KOPT-K1 (cell line): ENCODE data around the gene TCHH.
"Not testable (repeated sequence)": the region's sequence is repeated elsewhere in the genome, so short reads cannot be mapped to it uniquely, and the experiment has no call there.

Experiments
- H3K27ac ChIP-seq: fragments of 200-600 bp; sonication (generic); 2 replicates; pipeline ENCODE4 v1.5.1; 2016; ENCODE audit warnings: antibody characterized with exemption, mild to moderate bottlenecking, low read depth, low read length; ENCODE audit not compliant: poor library complexity, severe bottlenecking
- H3K36me3 ChIP-seq: fragments of 200-600 bp; sonication (generic); 2 replicates; pipeline ENCODE4 v1.5.1; 2017; ENCODE audit warnings: antibody characterized with exemption, mild to moderate bottlenecking, low read length, moderate library complexity; ENCODE audit not compliant: insufficient read depth
- H3K9me3 ChIP-seq: fragments of 200-600 bp; sonication (generic); 2 replicates; pipeline ENCODE4 v1.5.1; 2017; ENCODE audit warnings: antibody characterized with exemption, low read length, mild to moderate bottlenecking; ENCODE audit not compliant: insufficient read depth, poor library complexity, severe bottlenecking

The TCHH gene

DNA sequence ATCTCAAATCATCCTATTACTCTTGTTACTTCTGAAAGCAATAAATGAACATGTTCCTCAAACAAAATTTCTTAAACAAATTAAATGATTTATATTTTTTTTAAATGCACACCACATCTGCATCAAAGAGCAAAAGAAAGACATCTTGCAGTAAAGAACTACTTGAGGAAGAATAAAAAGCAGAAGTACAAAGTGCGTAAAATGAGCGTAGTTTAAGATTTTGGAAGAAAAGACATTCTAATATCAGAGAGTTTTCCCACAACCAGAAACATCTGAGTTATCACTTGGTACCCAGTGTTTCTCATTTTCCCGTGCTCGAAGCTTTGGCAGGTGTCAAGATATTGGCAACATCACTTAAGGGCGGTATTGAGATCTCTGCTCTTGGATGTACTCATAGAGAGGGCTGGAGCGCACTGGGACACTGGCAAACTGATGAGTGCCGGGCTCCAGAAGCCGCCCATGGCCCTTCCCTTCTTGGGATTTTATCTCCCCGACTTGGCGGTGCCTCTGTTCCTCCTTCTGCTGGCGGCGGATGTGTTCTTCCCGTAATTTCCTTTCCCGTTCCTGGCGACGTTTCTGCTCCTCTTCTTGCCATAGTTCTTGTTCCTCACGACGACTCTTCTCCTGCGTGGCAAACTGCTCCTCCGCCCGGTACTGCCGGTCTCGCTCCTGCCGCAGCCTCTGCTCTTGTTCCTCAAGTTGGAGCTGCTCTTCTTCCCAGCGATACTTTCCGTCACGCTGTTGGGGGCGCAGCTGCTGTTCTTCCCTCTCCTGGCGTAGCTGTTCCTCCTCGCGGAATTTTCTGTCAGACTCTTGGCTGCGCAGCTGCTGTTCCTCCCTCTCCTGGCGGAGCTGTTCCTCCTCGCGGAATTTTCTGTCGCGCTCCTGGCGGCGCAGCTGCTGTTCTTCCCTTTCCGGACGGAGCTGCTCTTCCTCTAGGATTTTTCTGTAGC, 7.9 kb downstream of the TCHH start:
- Histone ChIP-seq H3K36me3 (no peaks in the 10 kb centered on the region), H3K27ac (no peak overlapping the region), H3K9me3 (peaks cover 22% of the 10 kb centered on the region)

DNA sequence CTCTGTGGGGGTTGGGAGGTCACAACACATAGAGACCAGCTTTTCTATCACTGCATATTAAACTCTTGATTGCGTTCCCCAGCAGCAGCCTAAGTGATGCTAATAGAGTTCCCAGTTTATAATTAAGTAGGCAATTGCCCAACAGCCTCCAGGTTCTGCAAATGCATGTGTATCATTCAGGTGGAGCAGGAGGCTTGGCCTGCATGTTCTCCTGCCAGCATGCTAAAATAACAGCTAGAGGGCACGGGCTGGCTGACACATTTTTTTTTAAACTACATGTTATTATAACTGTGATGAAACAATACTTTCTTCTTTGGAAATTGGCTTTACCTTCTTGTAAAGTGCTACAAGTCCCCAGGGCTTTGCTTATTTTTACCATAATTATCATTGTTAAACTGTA, 10.4 kb downstream of the TCHH start:
- H3K27ac ChIP-seq = no peak overlapping the region

DNA sequence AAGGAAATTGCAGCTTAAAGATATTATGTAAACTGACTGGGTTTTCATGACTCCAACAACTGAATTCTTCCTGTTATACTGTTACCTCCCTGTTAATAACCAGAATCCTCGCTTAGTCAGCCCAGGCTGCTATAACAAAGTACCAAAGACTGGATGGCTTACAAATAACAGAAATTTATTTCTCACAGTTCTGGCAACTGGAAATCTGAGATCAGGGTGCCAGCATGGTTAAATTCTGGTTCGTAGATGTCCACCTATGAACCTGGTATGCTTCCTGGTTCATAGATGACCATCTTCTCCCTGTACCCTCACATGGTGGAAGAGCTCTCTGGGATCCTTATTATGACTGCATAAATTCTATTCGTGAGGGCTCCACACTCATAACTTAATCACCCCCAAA, 18.3 kb downstream of the TCHH start:
- H3K36me3 ChIP-seq = no peaks in the 10 kb centered on the region
- H3K27ac ChIP-seq = no peak overlapping the region

More for the DNA sequence above, 10.4 kb downstream of the TCHH start:
- H3K36me3 ChIP-seq = no peaks in the 10 kb centered on the region
- no peaks in the 10 kb centered on the region for H3K9me3 ChIP-seq

DNA sequence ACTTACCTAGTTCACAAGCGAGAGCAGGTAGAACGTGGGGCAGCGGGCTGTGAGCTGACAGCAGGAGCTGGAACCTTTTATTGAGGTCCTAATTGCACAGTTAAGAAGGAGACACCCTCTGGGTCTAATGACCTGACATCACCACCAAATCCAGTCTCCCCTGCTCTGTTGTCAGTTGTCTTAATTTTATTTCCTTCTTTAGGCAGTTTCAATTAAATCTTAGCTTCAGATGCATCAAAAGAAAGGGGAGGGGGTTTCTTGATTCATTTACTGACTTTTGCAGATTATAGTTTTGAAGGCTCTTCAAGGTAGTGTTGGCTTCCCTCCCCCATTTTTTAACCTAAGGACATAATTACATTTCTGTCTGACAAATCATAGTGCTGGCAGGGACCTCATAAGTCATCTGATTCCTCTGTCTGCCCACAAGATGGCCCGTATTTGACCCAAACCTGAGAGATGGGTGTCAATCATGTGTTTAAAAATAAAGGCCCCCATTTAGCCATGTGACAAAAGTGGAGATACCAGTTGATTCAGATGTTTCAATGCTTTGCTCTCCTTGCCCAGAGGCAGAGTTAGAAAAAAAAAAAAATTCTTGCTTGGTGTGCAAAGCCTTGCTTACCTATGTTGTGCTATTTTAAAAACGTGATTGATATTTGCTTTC, 26.1 kb downstream of the TCHH start, which contains the start of gene TCHHL1:
Gene TCHHL1, minus strand, starts transcription at position 51 of the 661 bp plus-strand sequence. CDS start 921 bp downstream, outside the sequence.
- H3K36me3 ChIP-seq = no peaks in the 10 kb centered on the region
- no peak within 1 kb of the TSS for H3K27ac ChIP-seq

More for the DNA sequence above, 18.3 kb downstream of the TCHH start:
- H3K9me3 ChIP-seq = no peaks in the 10 kb centered on the region

DNA sequence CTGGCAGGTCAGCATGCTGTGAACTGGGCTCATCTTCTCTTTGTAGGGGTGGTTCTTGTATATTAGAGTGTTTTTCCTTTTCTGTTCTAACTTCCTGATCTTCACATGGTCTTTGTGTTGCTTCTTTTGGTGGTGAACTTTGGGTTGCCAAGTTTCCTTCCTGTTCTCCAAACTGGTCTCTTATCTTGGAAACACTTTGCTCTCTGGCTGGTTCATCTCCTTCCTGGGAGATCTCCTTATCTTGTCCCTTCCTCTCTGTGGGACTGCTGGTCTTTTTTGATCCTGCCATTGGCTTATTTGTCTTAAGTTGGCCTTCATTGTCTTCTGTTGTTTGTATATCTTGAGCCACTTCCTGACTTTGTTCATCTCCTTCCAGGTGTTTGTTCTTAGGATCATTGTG, 28.5 kb downstream of the TCHH start:
- Histone ChIP-seq H3K9me3 (no peaks in the 10 kb centered on the region), H3K36me3 (no peaks in the 10 kb centered on the region), H3K27ac (no peak overlapping the region)

More for the DNA sequence above, 26.1 kb downstream of the TCHH start, which contains the start of gene TCHHL1:
- H3K9me3 ChIP-seq = no peaks in the 10 kb centered on the region

DNA sequence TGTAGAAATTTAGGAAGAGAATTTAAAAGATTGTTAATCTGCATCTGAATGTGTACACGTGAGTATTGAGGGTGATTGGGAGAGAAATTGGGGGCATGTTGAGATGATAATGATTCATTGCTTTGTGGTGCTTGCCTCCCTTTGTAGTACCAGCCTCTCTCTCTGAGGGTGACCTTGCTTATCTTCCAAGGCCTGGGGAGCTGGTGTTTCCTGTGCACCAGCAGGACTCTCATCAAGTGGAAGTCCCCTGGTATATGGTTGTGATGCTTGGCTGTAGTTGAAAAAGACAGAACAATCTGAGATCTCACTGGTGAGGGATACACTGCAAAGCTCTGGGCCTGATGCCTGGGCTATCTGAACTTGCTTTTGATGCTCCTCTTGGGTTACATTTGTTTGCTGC, 30.4 kb downstream of the TCHH start:
- no peak overlapping the region for H3K27ac ChIP-seq
- no peaks in the 10 kb centered on the region for H3K36me3 ChIP-seq
- H3K9me3 ChIP-seq = no peaks in the 10 kb centered on the region

DNA sequence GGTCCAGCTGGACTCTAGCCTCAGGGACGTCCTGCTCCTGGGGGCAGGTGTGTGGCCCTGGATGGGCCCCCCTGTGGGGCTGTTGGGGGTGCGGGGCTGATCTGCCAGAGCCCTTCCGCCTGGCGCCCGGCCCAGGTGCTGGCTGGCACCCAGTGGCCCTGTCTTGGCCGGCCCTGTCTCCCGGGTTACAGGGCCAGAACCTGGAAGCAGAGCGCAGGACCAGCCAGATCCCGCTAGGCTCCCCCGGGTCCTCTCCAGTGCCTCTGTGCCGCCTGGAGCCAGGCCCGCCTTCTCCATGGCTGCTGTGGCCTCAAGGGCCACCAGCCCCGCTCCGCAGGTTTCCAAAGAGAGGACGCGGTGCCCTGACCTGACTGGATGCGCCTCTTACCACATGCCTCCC, 34.2 kb downstream of the TCHH start:
- H3K9me3 ChIP-seq, H3K36me3 ChIP-seq, H3K27ac ChIP-seq: not testable (repeated sequence)

DNA sequence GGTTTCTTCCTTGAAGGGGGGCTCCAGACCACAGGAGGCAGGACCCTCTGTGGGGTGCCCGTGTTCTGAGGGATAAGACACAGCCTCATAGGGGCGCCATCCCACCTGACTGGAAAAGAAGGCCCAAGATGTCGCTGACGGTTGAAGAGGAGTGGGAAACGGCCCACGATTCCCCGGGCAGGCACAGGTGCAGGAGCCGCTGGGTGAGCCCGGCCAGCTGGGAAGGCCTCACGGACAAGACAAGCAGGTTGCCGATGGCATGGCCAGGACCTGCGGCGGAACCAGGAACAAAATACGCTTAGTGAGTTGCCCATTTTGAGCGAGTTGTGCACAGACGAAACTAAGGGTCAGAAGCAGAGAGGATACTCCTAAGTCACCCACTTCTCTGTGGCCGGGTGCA, 34.8 kb downstream of the TCHH start:
- not testable (repeated sequence) for H3K27ac ChIP-seq, H3K36me3 ChIP-seq, H3K9me3 ChIP-seq

DNA sequence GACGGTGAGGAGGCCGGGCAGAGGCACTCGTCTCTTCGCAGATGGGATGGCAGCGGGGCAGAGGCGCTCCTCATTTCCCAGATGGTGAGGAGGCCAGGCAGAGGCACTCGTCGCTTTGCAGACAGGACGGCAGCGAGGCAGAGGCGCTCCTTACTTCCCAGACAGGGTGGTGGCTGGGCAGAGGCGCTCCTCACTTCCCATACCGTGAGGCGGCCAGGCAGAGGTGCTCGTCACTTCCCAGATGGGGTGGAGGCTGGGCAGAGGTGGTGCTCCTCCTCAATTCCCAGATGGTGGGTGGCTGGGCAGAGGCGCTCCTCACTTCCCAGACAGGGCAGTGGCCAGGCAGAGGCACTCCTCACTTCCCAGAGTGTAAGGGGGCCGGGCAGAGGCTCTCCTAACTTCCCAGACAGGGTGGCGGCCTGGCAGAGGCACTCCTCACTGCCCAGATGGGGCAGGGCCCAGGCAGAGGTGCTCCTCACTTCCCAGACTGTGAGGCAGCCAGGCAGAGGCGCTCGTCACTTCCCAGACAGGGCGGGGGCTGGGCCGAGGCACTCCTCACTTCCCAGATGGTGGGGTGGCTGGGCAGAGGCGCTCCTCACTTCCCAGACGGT, 36.3 kb downstream of the TCHH start:
- no peaks in the 10 kb centered on the region for H3K36me3 ChIP-seq
- no peaks in the 10 kb centered on the region for H3K9me3 ChIP-seq
- H3K27ac ChIP-seq = no peak overlapping the region

DNA sequence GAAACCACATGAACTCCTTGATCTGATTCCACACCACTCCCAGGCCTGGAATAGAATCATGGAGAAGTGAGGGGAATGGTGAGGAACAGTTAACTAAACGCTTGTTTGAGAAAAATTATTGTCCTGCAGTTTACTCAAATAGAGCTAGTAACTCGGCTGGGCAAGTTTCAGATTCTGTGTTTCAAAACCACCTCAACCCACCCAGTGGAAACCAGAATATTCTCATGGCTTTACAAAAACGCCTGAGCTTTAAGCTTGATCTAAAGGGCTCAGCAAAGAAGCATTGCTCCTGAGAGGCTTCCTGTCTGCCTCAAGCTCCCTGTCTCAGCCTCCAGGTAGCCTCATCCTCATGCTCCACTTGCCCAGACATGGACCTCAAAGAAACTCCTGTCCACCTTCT, 42.9 kb downstream of the TCHH start:
- Histone ChIP-seq H3K36me3 (no peaks in the 10 kb centered on the region), H3K27ac (no peak overlapping the region), H3K9me3 (no peaks in the 10 kb centered on the region)

DNA sequence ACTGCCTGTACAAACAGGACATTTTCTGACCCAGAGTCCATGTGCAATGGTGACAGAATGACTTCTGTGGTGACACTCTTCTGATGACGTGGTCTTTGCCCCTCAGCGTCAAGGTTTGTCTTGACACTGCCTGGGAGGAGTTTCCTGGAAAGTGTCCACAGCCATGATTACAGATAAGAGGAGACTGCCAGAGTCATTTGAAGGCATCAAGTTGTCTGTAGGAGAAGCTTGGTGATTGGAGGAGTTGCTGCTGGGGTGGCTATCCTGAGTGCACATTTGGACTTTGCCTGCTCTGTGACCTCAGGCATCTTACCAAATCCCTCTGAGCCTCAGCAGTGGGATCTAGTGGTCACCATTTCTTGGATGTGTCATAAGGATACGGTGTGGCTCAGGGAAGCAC, 44.1 kb downstream of the TCHH start:
- no peaks in the 10 kb centered on the region for H3K36me3 ChIP-seq
- H3K27ac ChIP-seq = no peak overlapping the region
- no peaks in the 10 kb centered on the region for H3K9me3 ChIP-seq

DNA sequence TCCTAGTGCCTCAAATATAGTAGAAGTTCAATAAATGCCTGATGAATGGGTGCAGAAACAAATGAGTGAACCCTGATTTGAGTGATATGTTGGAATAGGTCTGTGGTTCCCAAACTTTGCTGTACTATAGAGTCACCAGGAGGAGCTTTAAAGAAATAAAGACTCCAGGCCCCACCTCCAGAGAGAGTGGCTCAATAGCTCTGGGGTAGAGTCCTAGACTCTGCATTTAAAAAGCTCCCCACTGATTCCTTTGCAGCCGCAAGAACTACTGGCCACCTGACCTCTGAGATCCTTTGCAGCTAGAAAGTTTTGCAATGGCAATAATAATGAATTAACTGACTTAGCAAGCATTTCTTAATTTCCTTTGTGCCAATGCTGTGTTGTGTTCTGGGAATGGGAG, 47.3 kb downstream of the TCHH start:
- no peak overlapping the region for H3K27ac ChIP-seq
- no peaks in the 10 kb centered on the region for H3K9me3 ChIP-seq
- H3K36me3 ChIP-seq = no peaks in the 10 kb centered on the region

DNA sequence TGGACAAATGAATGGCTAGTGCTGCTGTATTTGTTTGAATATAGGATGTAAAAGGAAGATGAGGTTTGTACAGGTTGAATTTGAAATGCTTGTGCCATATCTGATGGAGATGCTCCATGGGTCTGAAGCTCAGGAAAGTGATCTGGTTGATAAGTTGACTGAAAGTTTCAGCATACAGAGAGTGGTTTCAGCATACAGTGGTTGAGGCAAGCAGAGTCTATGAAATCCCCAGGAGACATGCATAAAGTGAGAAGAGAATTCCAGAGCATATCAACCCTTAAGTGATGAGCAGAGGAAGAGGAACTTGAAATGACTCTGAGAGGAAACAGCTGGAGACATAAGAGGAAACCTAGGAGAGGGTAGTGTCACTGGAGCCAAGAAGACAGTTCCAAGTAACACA, 48.1 kb downstream of the TCHH start:
- Histone ChIP-seq H3K27ac (no peak overlapping the region), H3K9me3 (no peaks in the 10 kb centered on the region), H3K36me3 (no peaks in the 10 kb centered on the region)

DNA sequence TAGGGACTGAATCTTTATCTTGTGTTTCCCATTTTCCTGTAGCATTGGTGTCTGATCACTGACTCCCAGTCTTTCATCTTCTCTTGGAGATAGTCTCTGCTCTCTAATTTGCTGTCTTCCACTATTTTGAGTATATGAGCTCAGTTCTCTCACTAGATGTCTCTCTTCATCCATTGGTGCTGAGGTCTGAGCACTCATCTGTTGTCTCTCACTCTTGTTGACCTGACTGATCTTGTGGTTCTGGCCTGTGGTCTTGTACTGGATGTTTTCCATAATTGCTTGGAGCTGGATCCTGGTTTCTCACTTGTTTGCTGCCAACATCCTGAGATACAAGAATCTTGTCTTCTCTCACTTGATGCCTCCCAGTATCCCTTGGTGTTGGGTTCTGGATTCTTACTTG, 53.3 kb downstream of the TCHH start:
- Histone ChIP-seq H3K27ac (no peak overlapping the region), H3K36me3 (no peaks in the 10 kb centered on the region), H3K9me3 (no peaks in the 10 kb centered on the region)
